Stomach (tissue), 4 donors: ENCODE data around the gene OR52W1.

Experiments
- CTCF ChIP-seq, 7 experiments: fragments of 450-650 bp in 4 of 7; fragments of 200-600 bp in 3 of 7; sonication (generic) in 3 of 7; IDR thresholded peaks; one replicate each; pipeline ENCODE4 v1.5.1; 2016 to 2019; ENCODE audit warnings: antibody characterized with exemption in 7 of 7, control low read depth in 2 of 7, mild to moderate bottlenecking in 1 of 7
- EP300 ChIP-seq: sonication (generic); formaldehyde crosslinking; IDR thresholded peaks from one replicate; pipeline ENCODE4 v1.6.1; 2017; ENCODE audit warnings: antibody characterized with exemption
- POLR2A ChIP-seq, 4 donors: fragments of 450-650 bp; IDR thresholded peaks; one replicate each; pipeline ENCODE4 v1.6.1; 2016; ENCODE audit warnings: antibody characterized with exemption in 4 of 4, control low read depth in 2 of 4, mild to moderate bottlenecking in 1 of 4, moderate library complexity in 1 of 4
- POLR2AphosphoS5 ChIP-seq, 3 donors: sonication (generic); formaldehyde crosslinking; IDR thresholded peaks; one replicate each; pipeline ENCODE4 v1.6.1; 2016; ENCODE audit warnings: antibody characterized with exemption in 3 of 3

GRCh38 chr11:6191742-6192141, 7.3 kb upstream of the OR52W1 start:
- TF ChIP-seq CTCF (IDR thresholded peaks at IDR 0.05) = no peak
- TF ChIP-seq POLR2A (IDR thresholded peaks at IDR 0.05) = no peak
- TF ChIP-seq EP300 = no peak
- no peak for TF ChIP-seq POLR2AphosphoS5 (IDR thresholded peaks at IDR 0.05)
